RCC 7860 (cell line): ENCODE results near the gene TMEM258.

Experiments
- DNase-seq: peaks from one replicate; pipeline ENCODE4 v3.0.0-alpha.2; 2015; ENCODE audit warnings: low spot score
- FAIRE-seq: peaks from 2 replicates; lab custom pipeline; 2012; peaks lifted over from hg19 to GRCh38; lab: Jason Lieb, UNC

TMEM258 gene

DNA sequence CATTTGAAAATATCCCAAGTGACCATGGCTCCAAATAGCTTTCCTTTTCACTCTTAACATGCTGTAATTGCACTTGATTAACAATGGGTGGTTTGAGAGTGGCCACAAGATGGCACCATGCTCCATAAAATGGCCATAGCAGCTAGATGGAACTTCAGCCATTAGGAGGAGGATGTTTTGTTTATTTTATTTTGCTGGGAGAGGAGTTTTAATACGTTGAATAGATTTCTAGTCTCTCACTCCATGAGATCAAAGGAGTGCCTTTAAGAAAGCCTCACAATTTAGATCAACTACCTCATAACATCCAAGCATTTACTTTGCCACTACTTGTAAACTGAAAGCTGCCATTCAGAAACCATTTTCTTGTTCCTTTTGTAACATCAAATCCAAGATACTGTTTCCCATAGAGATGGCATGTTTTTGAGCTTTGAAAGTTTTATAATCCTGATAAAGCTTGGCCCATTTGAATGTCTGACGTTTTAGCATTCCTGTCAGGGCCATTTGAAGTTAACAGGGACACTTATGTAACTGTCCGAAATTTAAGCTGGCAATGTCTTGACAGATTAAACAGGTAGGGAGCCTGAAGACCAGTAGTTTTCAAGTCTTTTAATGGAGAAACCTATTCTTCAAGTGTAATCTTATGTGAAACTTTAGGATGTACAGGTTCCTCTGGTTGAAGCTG lies 5.0 kb upstream of the TMEM258 start:
- peak; percentile 45 for DNase-seq
- peak; percentile 44 for FAIRE-seq

DNA sequence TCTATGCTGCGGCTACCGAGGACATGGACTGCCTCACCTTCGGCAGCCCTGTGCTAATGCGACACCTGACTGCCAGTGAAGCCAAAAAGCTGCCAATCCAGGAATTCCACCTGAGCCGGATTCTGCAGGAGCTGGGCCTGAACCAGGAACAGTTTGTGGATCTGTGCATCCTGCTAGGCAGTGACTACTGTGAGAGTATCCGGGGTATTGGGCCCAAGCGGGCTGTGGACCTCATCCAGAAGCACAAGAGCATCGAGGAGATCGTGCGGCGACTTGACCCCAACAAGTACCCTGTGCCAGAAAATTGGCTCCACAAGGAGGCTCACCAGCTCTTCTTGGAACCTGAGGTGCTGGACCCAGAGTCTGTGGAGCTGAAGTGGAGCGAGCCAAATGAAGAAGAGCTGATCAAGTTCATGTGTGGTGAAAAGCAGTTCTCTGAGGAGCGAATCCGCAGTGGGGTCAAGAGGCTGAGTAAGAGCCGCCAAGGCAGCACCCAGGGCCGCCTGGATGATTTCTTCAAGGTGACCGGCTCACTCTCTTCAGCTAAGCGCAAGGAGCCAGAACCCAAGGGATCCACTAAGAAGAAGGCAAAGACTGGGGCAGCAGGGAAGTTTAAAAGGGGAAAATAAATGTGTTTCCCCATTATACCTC lies 3.6 kb upstream of the TMEM258 start:
- FAIRE-seq (no peak), DNase-seq (no peak)

DNA sequence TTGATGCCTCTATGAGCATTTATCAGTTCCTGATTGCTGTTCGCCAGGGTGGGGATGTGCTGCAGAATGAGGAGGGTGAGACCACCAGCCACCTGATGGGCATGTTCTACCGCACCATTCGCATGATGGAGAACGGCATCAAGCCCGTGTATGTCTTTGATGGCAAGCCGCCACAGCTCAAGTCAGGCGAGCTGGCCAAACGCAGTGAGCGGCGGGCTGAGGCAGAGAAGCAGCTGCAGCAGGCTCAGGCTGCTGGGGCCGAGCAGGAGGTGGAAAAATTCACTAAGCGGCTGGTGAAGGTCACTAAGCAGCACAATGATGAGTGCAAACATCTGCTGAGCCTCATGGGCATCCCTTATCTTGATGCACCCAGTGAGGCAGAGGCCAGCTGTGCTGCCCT lies 3.1 kb upstream of the TMEM258 start:
- FAIRE-seq (no peak), DNase-seq (no peak)

DNA sequence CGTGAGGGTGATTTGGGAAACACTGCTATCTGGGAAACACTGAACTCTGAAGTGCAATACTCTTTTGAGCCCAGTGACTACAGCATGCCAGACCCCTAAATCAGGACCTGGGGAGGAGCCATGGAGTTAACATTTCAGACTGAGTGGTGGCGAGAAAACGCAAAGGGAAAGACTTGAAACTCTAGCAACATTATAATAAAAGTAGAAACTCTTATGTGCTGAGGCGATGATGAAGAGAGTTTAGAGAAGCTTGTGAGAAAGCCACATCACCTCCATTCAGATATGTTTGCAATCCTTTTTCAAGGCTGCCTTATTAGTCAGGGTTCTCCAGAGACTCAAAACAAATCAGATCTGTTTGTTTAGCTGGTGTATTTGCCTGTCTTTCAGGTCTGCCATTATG lies 2.2 kb upstream of the TMEM258 start:
- no peak for FAIRE-seq
- no peak for DNase-seq

DNA sequence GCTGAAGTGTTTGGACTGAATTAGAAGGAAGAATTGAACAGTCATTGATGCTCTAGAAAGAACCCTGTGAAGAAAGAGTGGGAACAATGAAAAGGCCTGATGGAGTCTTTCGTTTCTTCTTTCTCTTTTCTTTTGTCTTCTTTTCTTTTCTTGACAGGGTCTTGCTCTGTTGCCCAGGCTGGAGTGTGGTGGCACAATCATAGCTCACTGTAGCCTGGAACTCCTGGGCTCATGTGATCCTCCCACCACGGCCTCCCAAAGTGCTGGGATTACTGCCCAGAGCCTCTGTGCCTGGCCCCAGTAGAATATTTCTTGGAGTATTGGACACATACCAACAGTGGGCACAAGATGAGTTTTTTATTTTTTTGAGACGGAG lies 1.4 kb upstream of the TMEM258 start:
- no peak for DNase-seq
- FAIRE-seq: no peak

DNA sequence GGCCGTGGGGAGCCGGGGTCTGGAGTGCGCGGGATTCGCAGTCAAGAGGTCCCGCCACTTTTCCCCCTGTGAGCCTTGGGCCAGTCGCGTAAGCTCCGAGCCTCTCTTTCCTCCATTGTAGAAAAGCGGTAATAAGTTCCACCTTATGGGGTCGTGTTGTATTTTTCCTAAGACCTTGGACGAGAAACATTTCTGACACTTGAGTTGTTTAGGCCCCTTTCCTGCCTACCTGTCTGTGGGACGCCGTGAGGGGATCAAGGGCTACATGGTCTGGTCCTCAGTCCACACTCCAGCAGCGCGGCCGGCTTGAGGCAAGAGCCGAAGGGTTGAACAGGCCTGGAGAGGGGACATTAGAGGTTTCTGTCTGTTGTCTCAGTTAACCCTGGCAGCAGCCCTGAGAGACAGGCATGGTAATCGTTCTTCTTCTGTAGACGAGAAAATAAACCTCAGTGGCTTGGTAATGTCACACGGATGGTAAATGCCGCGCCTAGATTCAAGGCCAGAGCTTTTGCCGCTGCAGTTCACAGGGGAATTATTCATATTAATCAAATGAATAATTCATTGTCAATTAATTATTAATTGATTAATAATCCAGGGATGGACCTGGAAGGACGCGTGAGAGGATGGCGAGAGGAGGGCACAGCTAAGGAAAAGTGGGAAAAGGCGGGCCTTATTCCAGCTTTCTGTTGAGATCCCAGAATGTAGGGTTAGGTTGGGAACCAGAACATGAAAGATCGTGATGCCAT lies 857 bp upstream of the TMEM258 start:
- DNase-seq (no peak), FAIRE-seq (no peak)

DNA sequence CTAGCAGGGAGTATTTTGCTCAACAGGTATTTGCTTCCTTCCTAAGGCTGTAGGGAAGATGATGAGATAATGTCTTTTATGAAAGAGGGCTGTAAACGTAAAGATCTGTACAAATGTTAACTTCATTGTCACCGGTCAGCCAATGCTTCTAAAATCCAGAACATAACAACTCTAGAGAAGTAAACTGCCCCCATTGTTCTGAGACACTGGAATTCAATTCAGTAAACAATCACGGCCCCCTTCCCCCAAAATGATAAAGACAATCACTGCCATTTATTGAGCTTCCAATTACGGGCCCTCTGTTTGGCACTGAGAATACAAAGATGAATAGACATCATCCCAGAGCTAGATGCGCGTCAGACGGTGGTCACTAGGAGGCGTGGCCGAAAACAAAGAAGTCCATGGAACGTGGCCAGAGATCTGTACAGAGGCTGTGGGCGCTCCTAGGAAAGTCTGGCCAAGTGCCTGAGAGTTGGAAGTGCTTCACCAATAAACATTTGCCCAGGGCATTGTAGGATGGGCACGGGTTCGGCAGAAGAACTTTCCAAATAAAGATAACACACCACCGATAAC lies 576 bp downstream of the TMEM258 start:
- peak; percentile 70 for DNase-seq
- FAIRE-seq: no peak

DNA sequence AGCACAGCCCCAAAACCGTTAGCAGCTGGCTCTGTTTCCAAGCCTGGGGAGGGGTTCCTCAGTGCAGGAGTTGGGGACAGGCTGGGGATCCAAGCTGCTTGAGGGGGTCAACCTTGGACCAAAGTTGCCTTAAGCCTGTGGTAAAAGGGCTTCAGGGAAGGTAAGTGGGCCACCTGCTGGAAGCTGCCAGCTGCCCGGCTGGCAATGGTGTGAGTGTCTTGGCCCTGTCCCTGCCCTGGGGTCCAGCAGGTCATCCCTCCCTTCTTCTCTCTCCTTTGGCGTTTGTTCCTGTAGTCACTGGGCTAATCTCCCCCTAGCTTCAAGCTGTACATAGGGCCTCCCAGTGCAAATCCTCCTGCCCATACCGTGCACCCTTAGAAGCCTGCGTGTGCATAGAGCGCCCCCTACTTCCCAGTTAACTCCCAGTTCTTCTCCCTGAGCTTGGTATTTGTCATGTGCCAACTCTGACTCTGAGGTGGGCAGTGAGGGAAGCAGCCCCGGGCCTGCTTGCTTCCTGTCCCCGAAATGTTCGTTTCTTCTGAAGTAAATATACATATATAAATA lies 4.4 kb downstream of the TMEM258 start:
- DNase-seq (peak; percentile 13), FAIRE-seq (no peak)

DNA sequence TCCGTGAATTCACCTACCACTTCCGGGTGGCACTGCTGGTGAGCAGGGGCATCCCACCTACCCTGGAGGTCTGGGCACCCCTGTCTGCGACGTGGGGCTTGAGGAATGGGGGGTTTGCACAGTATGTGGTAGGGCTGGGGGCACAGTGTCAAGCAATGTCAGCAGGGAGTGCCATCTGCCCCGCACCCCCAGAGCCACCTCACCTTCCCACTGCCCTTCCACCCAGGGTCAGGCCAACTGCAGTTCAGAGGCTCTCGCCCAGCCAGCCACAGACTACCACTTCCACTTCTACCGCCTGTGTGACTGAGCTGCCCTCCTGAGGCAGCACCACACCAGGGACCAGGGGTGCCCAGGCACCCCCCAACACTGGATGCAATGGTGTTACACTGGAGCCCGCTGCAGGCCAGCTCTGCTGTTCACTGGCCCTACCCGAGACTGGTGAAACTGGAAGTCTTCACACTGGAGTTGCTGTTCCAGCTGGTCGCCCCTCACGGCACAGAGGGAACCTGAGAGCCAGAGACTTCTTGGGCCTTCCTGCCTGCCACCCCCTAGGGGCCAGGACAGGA lies 6.5 kb downstream of the TMEM258 start:
- peak; percentile 53 for DNase-seq

DNA sequence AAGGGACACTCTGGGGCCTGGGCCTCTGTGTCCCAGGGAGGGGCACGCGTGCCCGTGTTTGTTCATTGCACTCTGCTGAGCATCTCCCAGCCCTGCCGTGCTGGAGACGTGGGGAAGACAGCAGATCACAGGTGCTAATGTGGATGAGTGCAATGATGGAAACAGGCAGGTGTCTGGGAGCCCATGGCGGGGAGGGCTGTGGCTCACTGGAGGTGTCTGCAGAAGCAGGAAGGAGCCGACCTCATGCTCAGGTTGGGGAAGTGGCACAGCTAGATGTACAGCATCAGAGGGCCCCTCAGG lies 7.9 kb downstream of the TMEM258 start:
- FAIRE-seq (no peak), DNase-seq (no peak)

More for the DNA sequence above, 6.5 kb downstream of the TMEM258 start:
- no peak for FAIRE-seq

DNA sequence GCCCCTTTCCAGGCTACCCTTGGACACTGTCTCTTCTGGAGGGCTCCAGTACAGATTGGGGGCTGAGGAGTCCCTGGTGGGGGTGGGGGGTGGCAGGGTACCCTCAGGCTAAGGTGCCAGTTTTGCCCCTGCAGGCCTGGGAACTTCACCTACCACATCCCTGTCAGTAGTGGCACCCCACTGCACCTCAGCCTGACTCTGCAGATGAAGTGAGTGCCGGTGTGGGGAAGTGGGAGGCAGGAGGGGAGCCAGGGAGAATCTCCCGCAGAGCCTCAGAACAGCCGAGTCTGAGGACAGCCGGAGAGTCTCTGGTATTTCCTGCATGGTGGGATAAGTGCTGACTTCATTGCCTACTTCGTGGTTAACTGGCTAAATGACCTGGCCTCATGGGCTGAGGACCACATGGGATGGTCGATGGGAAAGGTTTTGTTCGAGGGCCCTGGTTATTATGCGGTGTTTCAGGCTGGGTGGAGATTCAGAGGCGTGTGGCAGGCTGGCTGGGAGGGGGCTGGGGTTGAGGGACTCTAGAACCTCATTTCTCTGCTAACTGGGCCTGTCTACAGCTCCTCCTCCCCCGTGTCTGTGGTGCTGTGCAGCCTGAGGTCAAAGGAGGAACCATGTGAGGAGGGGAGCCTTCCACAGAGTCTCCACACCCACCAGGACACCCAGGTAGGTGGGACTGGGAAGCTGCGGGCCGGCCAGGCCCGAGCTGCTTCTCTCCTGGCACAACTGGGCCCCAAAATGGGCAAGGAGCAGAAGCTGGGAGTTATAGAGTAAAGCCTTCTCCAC lies 8.5 kb downstream of the TMEM258 start:
- FAIRE-seq: no peak

DNA sequence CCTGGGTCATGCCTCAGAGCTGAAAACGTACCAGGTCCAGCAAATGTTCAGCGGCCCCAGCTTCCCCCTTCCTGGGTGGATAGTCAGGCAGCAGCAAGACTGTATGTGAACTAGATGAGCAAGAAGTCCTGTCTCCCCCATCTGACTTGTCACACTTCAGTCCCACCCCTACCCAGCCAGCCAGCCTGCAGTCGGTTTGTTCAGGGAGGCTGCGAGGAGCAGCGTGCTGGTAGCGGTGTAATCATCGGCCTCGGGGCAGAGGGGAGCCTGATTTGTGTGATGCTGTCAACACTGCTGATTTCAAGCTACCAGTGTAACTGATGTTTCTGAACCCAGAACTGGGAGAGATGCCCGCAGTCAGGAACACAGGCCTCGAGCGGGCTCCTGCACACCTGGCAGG lies 9.6 kb downstream of the TMEM258 start:
- no peak for DNase-seq
- no peak for FAIRE-seq

More for the DNA sequence above, 8.5 kb downstream of the TMEM258 start:
- DNase-seq: peak; percentile 30

DNA sequence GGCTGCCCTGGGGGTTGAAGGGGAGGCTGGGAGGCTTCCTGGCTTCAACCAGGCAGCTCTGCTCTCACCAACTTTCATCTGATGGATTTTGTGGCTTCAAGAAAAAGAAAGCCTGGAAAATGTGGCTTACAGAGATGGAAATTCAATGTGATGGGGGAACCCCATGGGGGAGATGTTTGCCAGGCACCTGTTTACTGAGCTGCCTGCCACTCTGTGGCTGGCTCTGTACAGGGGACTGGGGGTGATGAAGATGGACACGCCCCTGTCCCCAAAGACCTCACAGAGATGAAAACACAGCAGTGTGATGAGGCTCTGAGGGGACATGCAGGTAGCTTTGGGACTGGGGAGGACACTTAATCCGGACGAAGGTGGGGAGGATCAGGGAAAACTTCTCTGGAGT lies 10.1 kb downstream of the TMEM258 start:
- FAIRE-seq (no peak), DNase-seq (no peak)

DNA sequence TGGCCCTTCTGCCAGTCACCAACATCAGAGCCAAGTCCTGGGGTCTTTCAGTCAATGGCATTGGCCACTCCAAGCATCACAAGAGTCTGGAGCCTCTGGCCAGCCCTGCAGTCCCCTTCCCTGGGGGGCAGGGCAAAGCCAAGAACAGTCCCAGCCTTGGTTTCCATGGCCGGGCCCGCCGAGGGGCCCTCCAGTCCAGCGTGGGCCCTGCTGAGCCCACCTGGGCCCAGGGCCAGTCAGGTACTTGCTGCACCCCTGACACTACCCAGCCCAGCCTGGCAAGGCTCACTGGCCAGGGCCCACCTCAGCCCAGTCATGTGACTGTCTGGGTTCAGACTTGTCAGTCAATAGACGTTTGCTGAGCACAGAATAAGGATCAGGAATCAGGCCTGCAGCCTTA lies 10.8 kb downstream of the TMEM258 start:
- no peak for FAIRE-seq
- DNase-seq: no peak

DNA sequence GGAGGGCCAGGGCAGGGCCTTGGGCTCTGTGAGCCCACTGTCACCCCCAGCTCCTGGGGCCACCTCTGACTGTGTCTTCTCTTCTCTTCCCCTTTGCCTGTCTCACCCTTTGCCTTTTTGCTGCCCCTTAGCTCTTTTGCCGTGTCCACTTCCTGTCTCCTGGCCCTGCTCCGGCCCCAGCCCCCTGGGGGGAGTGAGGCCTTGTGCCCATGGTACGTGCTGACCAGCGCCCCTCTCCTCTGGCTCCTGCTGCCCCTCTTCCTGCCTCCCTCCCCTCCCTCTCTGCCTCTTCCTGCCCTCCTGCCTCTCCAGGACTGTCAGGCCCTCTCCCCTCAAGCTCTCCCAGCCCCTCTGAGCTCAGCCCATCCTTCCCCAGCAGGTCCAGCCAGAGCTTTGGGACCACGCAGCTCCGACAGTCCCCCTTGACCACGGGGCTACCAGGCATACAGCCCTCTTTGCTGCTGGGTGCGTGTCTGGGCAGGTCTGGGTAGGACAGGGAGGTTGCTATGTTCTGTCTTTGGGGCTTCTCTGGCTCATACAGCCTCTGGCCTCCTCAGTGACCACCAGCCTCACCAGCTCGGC lies 11.7 kb downstream of the TMEM258 start:
- FAIRE-seq (no peak), DNase-seq (no peak)

DNA sequence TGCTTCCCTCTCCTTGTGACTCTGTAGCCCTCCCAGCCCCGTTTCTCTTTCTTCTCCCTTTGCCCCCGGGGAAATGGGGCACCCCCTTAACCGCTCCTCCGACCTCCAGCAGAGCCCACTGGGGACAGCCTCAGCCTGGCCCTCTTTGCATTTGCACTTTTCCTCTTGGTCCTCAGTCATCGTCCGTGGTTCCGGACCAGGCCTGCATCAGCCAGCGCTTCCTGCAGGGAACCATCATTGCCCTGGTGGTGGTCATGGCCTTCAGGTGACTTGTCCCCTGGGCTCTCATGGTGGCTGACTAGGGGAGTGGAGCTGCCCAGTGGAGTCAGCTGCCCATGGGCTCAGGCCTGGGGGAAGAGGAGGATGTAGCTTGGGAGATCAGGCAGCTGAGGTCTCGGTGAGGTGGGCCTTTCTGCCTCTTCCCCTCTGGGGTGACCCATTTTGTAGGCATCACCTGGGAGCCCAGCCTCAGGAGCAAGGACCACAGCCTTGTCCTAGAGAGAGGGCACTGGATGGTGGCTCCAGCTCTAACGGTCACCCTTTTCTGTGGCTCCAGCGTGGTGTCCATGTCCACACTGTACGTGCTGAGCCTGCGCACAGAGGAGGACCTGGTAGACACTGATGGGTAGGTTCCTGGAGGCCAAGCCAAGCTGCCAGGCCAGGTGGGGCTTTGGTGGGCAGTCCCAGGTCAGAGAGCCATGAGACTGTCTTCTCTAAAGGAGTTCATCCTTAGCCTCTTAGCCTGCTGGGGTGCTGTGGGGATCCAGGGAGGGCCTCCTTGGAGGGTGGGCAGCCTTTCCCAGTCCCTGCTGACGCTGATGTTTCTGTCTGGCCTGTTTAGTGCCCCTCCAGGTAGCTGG lies 12.5 kb downstream of the TMEM258 start:
- FAIRE-seq: no peak
- DNase-seq: no peak

DNA sequence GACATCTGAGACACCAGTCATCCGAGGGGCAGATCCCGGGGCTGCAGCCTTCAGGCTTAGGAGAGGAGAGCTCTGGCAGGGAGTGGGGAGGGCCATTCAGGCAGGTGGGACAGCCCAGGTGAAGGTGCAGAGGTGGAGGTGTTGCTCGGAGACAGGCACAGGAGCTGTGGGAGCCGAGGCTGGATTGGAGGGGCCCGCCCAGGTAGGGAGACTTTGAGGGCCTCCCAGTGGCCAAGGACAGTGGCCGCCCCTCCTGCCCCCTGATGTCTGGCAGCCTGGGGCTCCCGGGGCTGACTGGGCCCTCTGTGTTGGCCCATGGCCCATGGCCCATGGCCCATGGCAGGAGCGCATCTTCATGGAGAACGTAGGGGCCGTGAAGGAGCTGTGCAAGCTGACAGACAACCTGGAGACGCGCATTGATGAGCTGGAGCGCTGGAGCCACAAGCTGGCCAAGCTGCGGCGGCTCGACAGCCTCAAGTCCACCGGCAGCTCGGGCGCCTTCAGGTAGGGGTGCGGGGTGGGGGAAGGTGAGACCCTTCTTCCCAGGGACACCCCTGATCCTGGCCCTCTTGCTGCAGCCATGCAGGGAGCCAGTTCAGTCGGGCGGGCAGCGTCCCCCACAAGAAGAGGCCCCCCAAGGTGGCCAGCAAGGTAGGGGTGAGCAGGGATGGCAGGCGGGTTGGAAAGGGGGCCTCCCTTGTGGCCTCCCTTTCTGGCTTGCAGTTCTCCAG lies 13.3 kb downstream of the TMEM258 start:
- DNase-seq (no peak), FAIRE-seq (no peak)

DNA sequence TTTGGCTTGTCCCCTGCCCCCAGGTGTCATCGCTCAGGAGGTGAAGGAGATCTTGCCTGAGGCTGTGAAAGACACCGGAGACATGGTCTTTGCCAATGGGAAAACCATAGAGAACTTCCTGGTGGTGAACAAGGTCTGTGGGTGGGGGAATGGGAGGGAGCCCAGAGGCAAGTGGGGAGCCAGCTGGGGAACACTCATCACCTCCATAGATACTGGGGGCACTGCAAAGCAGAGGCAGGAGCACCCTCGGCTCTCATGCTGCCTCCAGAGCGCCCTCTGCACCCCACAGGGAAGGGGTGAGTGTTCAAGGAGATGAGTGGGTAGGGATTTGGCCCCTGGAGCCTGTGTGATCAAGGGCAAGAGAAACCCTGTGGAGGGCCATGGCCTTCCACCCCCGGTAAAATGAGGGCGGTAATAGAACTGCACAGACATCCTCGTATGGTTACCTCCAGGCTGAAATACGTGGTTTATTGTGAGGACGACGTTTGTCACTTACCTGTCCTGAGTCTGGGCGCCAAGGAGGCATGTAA lies 14.0 kb downstream of the TMEM258 start:
- DNase-seq (no peak), FAIRE-seq (no peak)
